Kidney epithelial cell (primary cell): ENCODE data around the gene DCLRE1B. TPM values are rescaled to one million over a fixed set of nuclear protein-coding genes. Genes with fewer than 3 reads are reported as not detected.
A peak's percentile ranks its signal among the peaks of the same experiment; 100 is the strongest.

Experiments
- DNase-seq: peaks from one replicate; pipeline ENCODE4 v3.0.0-alpha.2; 2010; ENCODE audit warnings: low read depth
- H3K27me3 ChIP-seq: 2 replicates; pipeline ENCODE4 v1.6.0; 2011; ENCODE audit warnings: low read length; ENCODE audit not compliant: control insufficient read depth, insufficient read depth
- H3K36me3 ChIP-seq: 2 replicates; pipeline ENCODE4 v1.5.1; 2011; ENCODE audit warnings: low read length; ENCODE audit not compliant: control insufficient read depth, insufficient read depth
- H3K4me3 ChIP-seq: 2 replicates; pipeline ENCODE4 v1.5.1; 2011; ENCODE audit warnings: low read depth, mild to moderate bottlenecking, control low read depth, low read length
- total RNA-seq: library from RNA; depleted of rRNA; stranded (reverse); fragments of >200 nt; gene quantifications from 2 replicates; pipeline ENCODE4 v1.2.3, GENCODE V29; 2015
- TF ChIP-seq, protein P1 (sequence below): IDR thresholded peaks from 2 replicates; pipeline ENCODE4 v1.5.1; 2011; ENCODE audit warnings: mild to moderate bottlenecking, moderate library complexity, low read length, control low read depth, inconsistent platforms; ENCODE audit not compliant: insufficient read depth, poor library complexity, severe bottlenecking

Gene DCLRE1B
- total RNA-seq, 1 donor from 2014 or later = 7.5 TPM

DNA sequence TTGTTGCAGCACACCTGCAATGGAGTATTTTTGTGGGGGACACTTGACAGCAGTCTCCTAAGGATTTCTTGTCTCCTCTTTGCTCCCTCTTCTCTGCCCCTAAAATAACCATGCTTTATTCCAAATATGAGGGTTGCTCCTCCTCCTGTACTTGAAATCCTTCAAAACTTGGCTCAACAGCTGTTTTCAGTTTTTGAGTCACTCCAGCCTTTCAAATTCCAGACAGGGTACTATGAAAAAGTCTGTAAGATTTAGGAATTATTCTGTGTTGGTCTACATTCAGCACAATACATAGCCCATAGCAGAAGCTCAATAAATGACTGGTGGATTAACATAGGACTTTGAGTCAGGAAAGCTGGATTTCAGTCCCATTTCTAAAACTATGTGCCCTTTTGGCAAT, 6.0 kb upstream of the DCLRE1B start:
- Histone ChIP-seq H3K4me3 (no peak overlapping the region), H3K36me3 (no peaks in the 10 kb centered on the region), H3K27me3 (no peaks in the 10 kb centered on the region)
- no peak for DNase-seq
- TF ChIP-seq, protein P1, sequence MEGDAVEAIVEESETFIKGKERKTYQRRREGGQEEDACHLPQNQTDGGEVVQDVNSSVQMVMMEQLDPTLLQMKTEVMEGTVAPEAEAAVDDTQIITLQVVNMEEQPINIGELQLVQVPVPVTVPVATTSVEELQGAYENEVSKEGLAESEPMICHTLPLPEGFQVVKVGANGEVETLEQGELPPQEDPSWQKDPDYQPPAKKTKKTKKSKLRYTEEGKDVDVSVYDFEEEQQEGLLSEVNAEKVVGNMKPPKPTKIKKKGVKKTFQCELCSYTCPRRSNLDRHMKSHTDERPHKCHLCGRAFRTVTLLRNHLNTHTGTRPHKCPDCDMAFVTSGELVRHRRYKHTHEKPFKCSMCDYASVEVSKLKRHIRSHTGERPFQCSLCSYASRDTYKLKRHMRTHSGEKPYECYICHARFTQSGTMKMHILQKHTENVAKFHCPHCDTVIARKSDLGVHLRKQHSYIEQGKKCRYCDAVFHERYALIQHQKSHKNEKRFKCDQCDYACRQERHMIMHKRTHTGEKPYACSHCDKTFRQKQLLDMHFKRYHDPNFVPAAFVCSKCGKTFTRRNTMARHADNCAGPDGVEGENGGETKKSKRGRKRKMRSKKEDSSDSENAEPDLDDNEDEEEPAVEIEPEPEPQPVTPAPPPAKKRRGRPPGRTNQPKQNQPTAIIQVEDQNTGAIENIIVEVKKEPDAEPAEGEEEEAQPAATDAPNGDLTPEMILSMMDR = no peak

DNA sequence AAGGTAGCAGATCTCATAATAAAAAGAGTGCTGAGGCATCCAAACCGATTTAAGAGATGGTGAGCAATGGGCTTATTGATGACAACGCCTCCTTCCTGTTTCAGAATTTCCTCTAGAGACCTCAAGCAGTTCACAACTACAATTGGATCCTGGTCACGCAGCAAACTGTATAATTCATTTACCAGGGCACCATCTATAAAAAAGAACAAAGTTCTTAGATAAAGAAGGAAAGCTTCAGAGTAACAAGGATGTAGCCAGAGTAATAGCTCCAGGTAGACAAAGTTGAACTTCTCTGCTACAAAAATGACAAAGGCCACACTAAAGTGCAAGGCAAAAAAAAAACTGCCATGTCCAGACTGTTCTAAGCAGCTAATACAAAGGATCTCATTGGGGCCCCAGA, 3.9 kb upstream of the DCLRE1B start:
- no peaks in the 10 kb centered on the region for H3K27me3 ChIP-seq
- no peak for DNase-seq
- H3K4me3 ChIP-seq = no peak overlapping the region
- H3K36me3 ChIP-seq = no peaks in the 10 kb centered on the region
- TF ChIP-seq, protein P1 = no peak

DNA sequence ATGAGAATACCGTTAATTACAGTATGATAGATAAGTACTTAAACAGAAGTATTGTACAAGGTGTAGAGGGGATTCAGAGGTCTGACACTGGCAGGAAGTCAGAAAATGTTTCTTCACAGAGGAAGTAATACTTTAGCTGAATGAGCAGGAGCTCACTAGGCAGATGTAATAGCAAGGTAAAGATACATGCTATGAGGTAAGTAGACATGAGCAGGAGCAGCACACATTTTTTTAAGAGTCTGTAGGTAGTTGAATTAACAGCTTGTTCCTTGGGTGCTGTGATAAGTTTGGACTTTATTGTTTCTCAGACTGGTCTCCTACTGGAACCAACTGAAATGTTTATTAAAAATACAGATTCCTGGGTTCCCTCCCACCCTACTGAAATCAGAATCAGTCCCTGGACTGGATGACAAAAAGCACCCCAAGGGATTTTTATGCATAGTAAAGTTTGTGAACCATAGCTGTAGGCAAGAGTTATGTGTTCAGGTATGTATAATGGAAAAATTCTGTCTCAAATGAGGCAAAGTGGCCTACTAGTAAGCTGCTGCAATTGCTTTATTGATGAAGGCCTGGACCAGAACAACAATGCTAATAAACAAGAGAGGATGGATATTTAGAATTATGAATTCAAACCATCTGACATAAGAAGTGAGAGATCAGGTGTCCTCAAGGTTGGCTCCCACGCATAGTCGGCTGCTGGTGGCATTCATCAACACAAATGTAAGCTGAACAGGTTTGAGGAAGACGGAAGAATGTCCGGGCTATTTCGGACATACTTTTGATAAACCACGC, 1.4 kb upstream of the DCLRE1B start:
- Histone ChIP-seq H3K4me3 (peak overlapping the region; percentile 74), H3K36me3 (no peaks in the 10 kb centered on the region), H3K27me3 (no peaks in the 10 kb centered on the region)
- TF ChIP-seq, protein P1 = no peak
- DNase-seq = no peak

DNA sequence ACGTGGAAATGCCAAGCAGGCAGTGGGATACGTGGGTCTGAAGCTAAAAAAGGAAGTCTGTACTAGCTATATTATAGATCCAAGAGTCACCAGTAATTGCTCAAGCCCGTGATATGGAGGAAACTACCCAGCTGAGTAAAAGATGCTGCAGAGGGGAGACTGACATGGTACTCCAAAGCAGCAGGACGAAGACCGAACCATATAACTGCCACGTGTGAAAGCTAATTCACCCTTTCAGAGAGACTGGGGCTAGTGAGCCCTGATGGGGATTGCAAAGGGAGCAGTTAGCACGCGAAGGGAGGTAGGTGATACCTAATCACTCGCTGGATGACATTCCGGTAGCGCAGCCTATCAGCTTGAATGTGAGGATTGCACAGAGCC, 843 bp upstream of the DCLRE1B start:
- TF ChIP-seq, protein P1 = no peak
- Histone ChIP-seq H3K4me3 (peak overlapping the region; percentile 74), H3K27me3 (no peaks in the 10 kb centered on the region), H3K36me3 (no peaks in the 10 kb centered on the region)
- no peak for DNase-seq

DNA sequence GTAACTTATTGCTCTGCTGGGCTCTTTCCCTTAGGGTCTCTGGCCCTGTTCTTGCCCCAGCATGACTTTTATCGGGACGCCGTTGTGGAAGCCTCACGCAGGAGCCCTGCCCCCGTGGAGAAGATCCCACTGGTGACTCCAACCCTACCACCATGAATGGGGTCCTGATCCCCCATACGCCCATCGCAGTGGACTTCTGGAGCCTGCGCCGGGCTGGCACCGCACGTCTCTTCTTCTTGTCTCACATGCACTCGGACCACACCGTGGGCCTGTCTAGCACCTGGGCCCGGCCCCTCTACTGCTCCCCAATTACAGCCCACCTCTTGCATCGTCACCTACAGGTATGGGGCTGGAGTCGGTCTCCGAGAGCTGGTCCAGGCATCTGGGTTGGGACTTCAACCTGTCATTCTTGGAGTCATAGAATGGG, 322 bp downstream of the DCLRE1B start:
- H3K27me3 ChIP-seq = no peaks in the 10 kb centered on the region
- no peaks in the 10 kb centered on the region for H3K36me3 ChIP-seq
- TF ChIP-seq, protein P1 = no peak
- H3K4me3 ChIP-seq = peak overlapping the region; percentile 97
- DNase-seq = no peak
